H9 (cell line): Measurements from ENCODE around the gene ECEL1. TPM values are rescaled to one million over a fixed set of nuclear protein-coding genes. Genes with fewer than 3 reads are reported as not detected.

Source experiments
- DNase-seq: peaks from one replicate; pipeline ENCODE4 v3.0.0-alpha.2; 2017
- H2AFZ ChIP-seq: one replicate; pipeline ENCODE4 v1.6.1; 2013; ENCODE audit warnings: mild to moderate bottlenecking, low read length, control low read depth, moderate library complexity
- H2AK5ac ChIP-seq: 2 replicates; pipeline ENCODE4 v1.6.1; 2013; ENCODE audit warnings: low read length, control low read depth, mixed read lengths; ENCODE audit not compliant: insufficient read length
- H2BK120ac ChIP-seq: one replicate; pipeline ENCODE4 v1.6.1; 2013; ENCODE audit warnings: low read depth, mild to moderate bottlenecking, low read length, control low read depth, inconsistent platforms; ENCODE audit not compliant: poor library complexity, severe bottlenecking
- H2BK12ac ChIP-seq: 2 replicates; pipeline ENCODE4 v1.6.1; 2013; ENCODE audit warnings: low read length, control low read depth, mixed read lengths, low read depth; ENCODE audit not compliant: insufficient read length
- H2BK15ac ChIP-seq: 2 replicates; pipeline ENCODE4 v1.6.1; 2013; ENCODE audit warnings: low read depth, low read length, control low read depth
- H2BK20ac ChIP-seq: one replicate; pipeline ENCODE4 v1.6.1; 2013; ENCODE audit warnings: low read depth, mild to moderate bottlenecking, low read length, control low read depth, inconsistent platforms; ENCODE audit not compliant: poor library complexity, severe bottlenecking
- H2BK5ac ChIP-seq: 2 replicates; pipeline ENCODE4 v1.6.1; 2013; ENCODE audit warnings: low read length, control low read depth, mixed read lengths; ENCODE audit not compliant: insufficient read length
- H3K14ac ChIP-seq: 2 replicates; pipeline ENCODE4 v1.6.1; 2013; ENCODE audit warnings: low read length, control low read depth; ENCODE audit not compliant: insufficient read depth
- H3K18ac ChIP-seq: 2 replicates; pipeline ENCODE4 v1.6.1; 2013; ENCODE audit warnings: low read depth, mild to moderate bottlenecking, mixed read lengths, low read length, control low read depth; ENCODE audit not compliant: insufficient read length
- H3K23ac ChIP-seq: 2 replicates; pipeline ENCODE4 v1.6.1; 2013; ENCODE audit warnings: low read length, control low read depth, mixed read lengths, low read depth; ENCODE audit not compliant: insufficient read length
- H3K23me2 ChIP-seq: 2 replicates; pipeline ENCODE4 v1.6.1; 2013; ENCODE audit warnings: low read depth, mild to moderate bottlenecking, mixed read lengths, low read length, control low read depth; ENCODE audit not compliant: insufficient read length, poor library complexity, severe bottlenecking
- H3K27ac ChIP-seq: 2 replicates; pipeline ENCODE4 v1.5.1; 2013; ENCODE audit warnings: low read length, control low read depth, mixed read lengths, low read depth; ENCODE audit not compliant: insufficient read length
- H3K27me3 ChIP-seq: 2 replicates; pipeline ENCODE4 v1.6.1; 2013; ENCODE audit warnings: low read length, control low read depth, inconsistent platforms; ENCODE audit not compliant: insufficient read depth
- H3K4ac ChIP-seq: 2 replicates; pipeline ENCODE4 v1.6.1; 2013; ENCODE audit warnings: low read depth, mild to moderate bottlenecking, control low read depth, inconsistent platforms, low read length, moderate library complexity
- H3K4me1 ChIP-seq: 2 replicates; pipeline ENCODE4 v1.6.1; 2013; ENCODE audit warnings: low read length, control low read depth, inconsistent platforms; ENCODE audit not compliant: insufficient read depth
- H3K4me2 ChIP-seq: 2 replicates; pipeline ENCODE4 v1.6.1; 2013; ENCODE audit warnings: low read length, control low read depth, mixed read lengths; ENCODE audit not compliant: insufficient read length, insufficient read depth
- H3K56ac ChIP-seq: 2 replicates; pipeline ENCODE4 v1.6.1; 2013; ENCODE audit warnings: low read depth, mild to moderate bottlenecking, mixed read lengths, low read length, control low read depth; ENCODE audit not compliant: insufficient read length
- H3K79me1 ChIP-seq: 2 replicates; pipeline ENCODE4 v1.6.1; 2013; ENCODE audit warnings: low read depth, mild to moderate bottlenecking, moderate library complexity, low read length, control low read depth, inconsistent platforms; ENCODE audit not compliant: insufficient read depth, poor library complexity, severe bottlenecking
- H3K79me2 ChIP-seq: 2 replicates; pipeline ENCODE4 v1.6.1; 2013; ENCODE audit warnings: low read length, control low read depth, inconsistent platforms; ENCODE audit not compliant: insufficient read depth
- H3K9ac ChIP-seq: 2 replicates; pipeline ENCODE4 v1.6.1; 2013; ENCODE audit warnings: low read length, control low read depth, mixed read lengths; ENCODE audit not compliant: insufficient read length; ENCODE audit errors: extremely low read depth
- H3K9me3 ChIP-seq: one replicate; pipeline ENCODE4 v1.6.1; 2013; ENCODE audit warnings: low read depth, low read length, inconsistent platforms; ENCODE audit not compliant: control insufficient read depth
- H3T11ph ChIP-seq: one replicate; pipeline ENCODE4 v1.6.1; 2013; ENCODE audit warnings: mild to moderate bottlenecking, low read length, control low read depth, inconsistent platforms
- H4K20me1 ChIP-seq: one replicate; pipeline ENCODE4 v1.6.1; 2013; ENCODE audit not compliant: control insufficient read depth, insufficient read length, insufficient read depth
- H4K5ac ChIP-seq: 2 replicates; pipeline ENCODE4 v1.6.1; 2013; ENCODE audit warnings: low read depth, mild to moderate bottlenecking, mixed read lengths, low read length, control low read depth; ENCODE audit not compliant: insufficient read length
- H4K8ac ChIP-seq: replicated peaks from 2 replicates; pipeline ENCODE4 v1.6.1; 2013; ENCODE audit warnings: low read length, control low read depth, mixed read lengths, low read depth; ENCODE audit not compliant: insufficient read length
- H4K91ac ChIP-seq: 2 replicates; pipeline ENCODE4 v1.6.1; 2013; ENCODE audit warnings: low read depth, mild to moderate bottlenecking, moderate library complexity, mixed read lengths, low read length, control low read depth; ENCODE audit not compliant: insufficient read length
- H3K27ac Mint-ChIP-seq, 3 experiments: 2 replicates in 2 of 3; 3 replicates in 1 of 3; pipeline ENCODE4 v1.8.0; 2020 to 2021; ENCODE audit warnings: mixed read lengths in 3 of 3, mild to moderate bottlenecking in 1 of 3, moderate library complexity in 1 of 3
- H3K27me3 Mint-ChIP-seq: 2 replicates; pipeline ENCODE4 v1.8.0; 2021; ENCODE audit warnings: low read depth, mild to moderate bottlenecking, moderate library complexity, mixed read lengths
- H3K36me3 Mint-ChIP-seq, 3 experiments: 2 replicates in 2 of 3; 3 replicates in 1 of 3; pipeline ENCODE4 v1.8.0; 2020 to 2021; ENCODE audit warnings: low read depth in 3 of 3, mixed read lengths in 3 of 3; ENCODE audit not compliant: insufficient read depth in 1 of 3
- H3K4me1 Mint-ChIP-seq, 2 experiments: 2 replicates each; pipeline ENCODE4 v1.8.0; 2020; ENCODE audit warnings: mixed read lengths in 2 of 2
- H3K4me3 Mint-ChIP-seq, 2 experiments: 2 replicates in 1 of 2; 3 replicates in 1 of 2; pipeline ENCODE4 v1.8.0; 2020 to 2021; ENCODE audit warnings: mild to moderate bottlenecking in 2 of 2, mixed read lengths in 2 of 2, moderate library complexity in 1 of 2
- H3K9me3 Mint-ChIP-seq, 2 experiments: 2 replicates in 1 of 2; 3 replicates in 1 of 2; pipeline ENCODE4 v1.8.0; 2020; ENCODE audit warnings: mild to moderate bottlenecking in 2 of 2, mixed read lengths in 2 of 2, moderate library complexity in 1 of 2
- CTCF ChIP-seq: fragments of 200-600 bp; sonication (generic); conservative IDR thresholded peaks from 3 replicates; pipeline ENCODE4 v1.8.0; 2021; ENCODE audit warnings: antibody characterized with exemption, mild to moderate bottlenecking
- WGBS: extraction: QIAGEN DNeasy Blood & Tissue Kit; methylation state at CpG from one replicate; pipeline ENCODE4 v1.1.7; 2013; ENCODE audit warnings: missing lambda C conversion rate, low lambda C conversion rate, mixed read lengths; ENCODE audit not compliant: insufficient read length; ENCODE audit errors: extremely low coverage; 5-methylcytosine and 5-hydroxymethylcytosine counted together
- total RNA-seq: library from RNA; stranded (reverse); gene quantifications from 2 replicates; pipeline ENCODE4 v1.2.1, GENCODE V29; 2021

ECEL1 gene
- total RNA-seq, 1 experiment from 2014 or later, result 8.4 TPM

- H2AK5ac ChIP-seq, result no peak overlapping the region
- no peak overlapping the region; a peak in 1 of 7 replicates for H3K27ac Mint-ChIP-seq
- no peak overlapping the region for H4K5ac ChIP-seq
- no peaks in the 10 kb centered on the region; a peak in 1 of 7 replicates for H3K36me3 Mint-ChIP-seq
- no peaks in the 10 kb centered on the region for H3K9me3 ChIP-seq
- no peak overlapping the region for H2BK20ac ChIP-seq
- no peak overlapping the region for H3K4me2 ChIP-seq
- no peaks in the 10 kb centered on the region for H3K23me2 ChIP-seq
- H4K8ac ChIP-seq, result no peak overlapping the region
- H3K9ac ChIP-seq, result no peak overlapping the region
- no peak overlapping the region; the same call in 1 of the 2 replicates for H3K14ac ChIP-seq
- H2BK15ac ChIP-seq, result no peak overlapping the region
- H3K27ac ChIP-seq, result no peak overlapping the region
- no peak overlapping the region for H3K18ac ChIP-seq
- H4K20me1 ChIP-seq, result no peaks in the 10 kb centered on the region
- H3K27me3 ChIP-seq, result no peaks in the 10 kb centered on the region; the same call in 1 of the 2 replicates
- H3K9me3 Mint-ChIP-seq, result no peaks in the 10 kb centered on the region; a peak in 1 of 5 replicates
- H4K91ac ChIP-seq, result no peak overlapping the region
- no peak overlapping the region; a peak in 1 of 5 replicates for H3K4me3 Mint-ChIP-seq
- H3K4me1 Mint-ChIP-seq, result peaks cover 20 to 32% of the 10 kb centered on the region in 2 experiments
- no peak overlapping the region for H3K23ac ChIP-seq
- H3K56ac ChIP-seq, result no peak overlapping the region
- H3T11ph ChIP-seq, result no peak overlapping the region
- H3K27me3 Mint-ChIP-seq, result peaks cover 2% of the 10 kb centered on the region
- H3K4ac ChIP-seq, result no peak overlapping the region
- H3K4me1 ChIP-seq, result no peaks in the 10 kb centered on the region
- no peak overlapping the region for H2BK12ac ChIP-seq
- H2BK5ac ChIP-seq, result no peak overlapping the region
- no peaks in the 10 kb centered on the region for H3K79me1 ChIP-seq
- DNase-seq, result peak; percentile 47
- no peak overlapping the region for H2AFZ ChIP-seq
- no CpG with 5 or more reads among the region's 15 CpGs for WGBS
- H3K79me2 ChIP-seq, result no peaks in the 10 kb centered on the region
- TF ChIP-seq CTCF, result peak; percentile 45; the same call in 1 of the 3 replicates
- H2BK120ac ChIP-seq, result no peak overlapping the region
Measured at GRCh38 chr2:232436381-232437194, 51.0 kb downstream of the ECEL1 start.
